GM13976 (cell line): Measurements from ENCODE around the gene POLR2L.
A peak's percentile ranks its signal among the peaks of the same experiment; 100 is the strongest.

ENCODE experiments used
- DNase-seq: peaks from one replicate; pipeline ENCODE4 v3.0.0; 2012; ENCODE audit warnings: low spot score
- CTCF ChIP-seq: IDR thresholded peaks from 2 replicates; pipeline ENCODE4 v1.5.1; 2012; ENCODE audit warnings: borderline replicate concordance, mild to moderate bottlenecking; ENCODE audit not compliant: insufficient read depth; ENCODE audit errors: extremely low read depth, missing control alignments, control extremely low read depth
- in situ Hi-C: fragments of 300-500 bp; cut with MboI; formaldehyde crosslinking; loops from one replicate; pipeline ENCODE4 v1.12.0; 2022; ENCODE audit warnings: low sequenced_read_pairs, mixed read lengths, inconsistent platforms; ENCODE audit not compliant: unreplicated experiment

The POLR2L gene

GRCh38 chr11:790721-791564 lies 51.4 kb downstream of the POLR2L start:
- in situ Hi-C loops = no loop called here
- no peak for TF ChIP-seq CTCF
- DNase-seq = no peak

GRCh38 chr11:789943-790342 lies 52.4 kb downstream of the POLR2L start, which contains the start of gene CEND1:
CEND1 (minus strand) TSS chr11:790090; CDS start chr11:788576, 1,514 bp downstream.
- no peak for TF ChIP-seq CTCF
- in situ Hi-C loops = no loop called here
- DNase-seq = peak; percentile 83
